ENCODE measurements around the gene CABP5.

DNA sequence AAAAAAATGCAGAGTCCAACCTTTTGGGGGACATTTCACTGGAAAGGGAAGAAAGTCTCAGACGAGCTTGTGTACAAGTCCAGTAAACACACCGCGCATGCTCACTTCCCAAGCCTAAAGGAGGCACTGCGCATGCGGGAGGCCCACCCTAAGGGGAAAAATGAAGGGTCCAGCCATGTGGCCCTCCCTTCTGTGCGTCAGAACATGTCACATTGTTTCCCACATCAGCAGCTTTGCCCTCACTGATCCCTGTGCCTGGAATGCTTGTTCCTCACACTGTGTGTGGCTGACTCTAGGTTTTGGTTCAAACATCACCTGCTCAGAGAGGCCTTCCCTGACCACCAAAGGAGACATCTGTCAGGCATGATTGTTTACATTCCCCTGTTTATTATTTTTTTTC is 45.1 kb downstream of the CABP5 start:
- TF ChIP-seq BACH1 (IDR thresholded peaks at IDR 0.05; ENCODE audit: borderline replicate concordance) (no peak), EZH2 (IDR thresholded peaks at IDR 0.05; ENCODE audit: borderline replicate concordance, control insufficient read depth, low read depth, low read length) (no peak), ASH2L (IDR thresholded peaks at IDR 0.05; ENCODE audit: borderline replicate concordance, low read depth) (no peak), TAF1 (IDR thresholded peaks at IDR 0.05; ENCODE audit: borderline replicate concordance, low read depth, low read length) (no peak), EGR1 (IDR thresholded peaks at IDR 0.05; ENCODE audit: borderline replicate concordance in 1 of 2, low read depth in 2 of 2, low read length in 2 of 2) (no peak)
- TF ChIP-seq, protein P1, sequence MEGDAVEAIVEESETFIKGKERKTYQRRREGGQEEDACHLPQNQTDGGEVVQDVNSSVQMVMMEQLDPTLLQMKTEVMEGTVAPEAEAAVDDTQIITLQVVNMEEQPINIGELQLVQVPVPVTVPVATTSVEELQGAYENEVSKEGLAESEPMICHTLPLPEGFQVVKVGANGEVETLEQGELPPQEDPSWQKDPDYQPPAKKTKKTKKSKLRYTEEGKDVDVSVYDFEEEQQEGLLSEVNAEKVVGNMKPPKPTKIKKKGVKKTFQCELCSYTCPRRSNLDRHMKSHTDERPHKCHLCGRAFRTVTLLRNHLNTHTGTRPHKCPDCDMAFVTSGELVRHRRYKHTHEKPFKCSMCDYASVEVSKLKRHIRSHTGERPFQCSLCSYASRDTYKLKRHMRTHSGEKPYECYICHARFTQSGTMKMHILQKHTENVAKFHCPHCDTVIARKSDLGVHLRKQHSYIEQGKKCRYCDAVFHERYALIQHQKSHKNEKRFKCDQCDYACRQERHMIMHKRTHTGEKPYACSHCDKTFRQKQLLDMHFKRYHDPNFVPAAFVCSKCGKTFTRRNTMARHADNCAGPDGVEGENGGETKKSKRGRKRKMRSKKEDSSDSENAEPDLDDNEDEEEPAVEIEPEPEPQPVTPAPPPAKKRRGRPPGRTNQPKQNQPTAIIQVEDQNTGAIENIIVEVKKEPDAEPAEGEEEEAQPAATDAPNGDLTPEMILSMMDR (IDR thresholded peaks at IDR 0.05 in 2 of 3, conservative IDR thresholded peaks at IDR 0.05 in 1 of 3; ENCODE audit: control insufficient read depth in 2 of 3, extremely low read depth in 1 of 3, insufficient read depth in 1 of 3, low read depth in 3 of 3, low read length in 3 of 3), result no peak

Data from GM12878 (cell line).